Measurements from ENCODE around the gene GPR153. TPM values are rescaled to one million over a fixed set of nuclear protein-coding genes. Genes with fewer than 3 reads are reported as not detected.

The GPR153 gene
- polyA plus RNA-seq, 1 of the 3 experiments (the other 2 are of a cell fraction) = 6.6 TPM

DNA sequence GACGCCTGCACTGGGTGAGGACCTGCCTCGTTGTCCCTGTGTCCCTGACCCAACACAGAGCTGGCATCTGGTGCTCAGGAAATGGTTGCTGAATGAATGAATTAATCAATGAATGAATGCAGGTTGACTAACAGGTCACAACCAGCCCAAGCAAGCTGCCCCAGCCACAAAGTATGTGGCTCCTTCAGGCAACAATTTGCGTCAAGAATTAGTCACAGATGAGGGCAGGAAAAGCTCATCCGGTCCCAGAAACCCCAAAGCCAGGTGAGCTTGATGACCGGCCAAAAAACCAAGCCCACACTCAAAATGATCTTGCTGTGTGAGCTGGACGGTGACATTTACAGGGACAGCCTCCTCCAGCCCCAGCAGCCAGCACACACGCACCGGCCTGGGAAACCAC, 40.6 kb upstream of the GPR153 start:
- H3K4me1 ChIP-seq (ENCODE audit: control insufficient read depth in 1 of 2, insufficient read depth in 2 of 2, low read depth in 1 of 2, low read length in 1 of 2) = peaks cover 0 to 26% of the 10 kb centered on the region in 2 experiments; a peak in 1 of 4 replicates
- no peak overlapping the region for H3K9ac ChIP-seq
- no peaks in the 10 kb centered on the region for H3K9me3 ChIP-seq
- H3K79me2 ChIP-seq (ENCODE audit: insufficient read depth) = no peaks in the 10 kb centered on the region
- H3K9me2 ChIP-seq = no peaks in the 10 kb centered on the region
- H2AFZ ChIP-seq (ENCODE audit: low read depth) = no peak overlapping the region
- H3K27ac ChIP-seq (ENCODE audit: low read depth in 2 of 2, low read length in 1 of 2) = no peak overlapping the region
- ChIA-PET CTCF (interaction anchor here (0.6 to 1.7 kb wide), 4 partner anchors 42 to 282 kb away, joined by 3 to 6 read pairs (median 3); no protein-coding TSS in a partner anchor), POLR2A (no interaction called here)
- no peak overlapping the region for H3K4me3 ChIP-seq (ENCODE audit: low read depth in 2 of 2, low read length in 1 of 2)
- no peak for DNase-seq
- peaks cover 0 to 11% of the 10 kb centered on the region in 2 experiments for H3K36me3 ChIP-seq (replicated peaks in 1 of 2; ENCODE audit: control insufficient read depth in 1 of 2, insufficient read depth in 2 of 2, low read length in 1 of 2)
- WGBS (ENCODE audit: low lambda C conversion rate) = 94% methylated on average over 8 of the region's 8 CpGs
- H3K4me2 ChIP-seq = no peak overlapping the region
- no peaks in the 10 kb centered on the region for H4K20me1 ChIP-seq (ENCODE audit: insufficient read depth)
- TF ChIP-seq MEF2A (IDR thresholded peaks at IDR 0.05; ENCODE audit: borderline replicate concordance, low read depth) (no peak), SMC3 (IDR thresholded peaks at IDR 0.05; ENCODE audit: low read depth, low read length) (no peak), REST (IDR thresholded peaks at IDR 0.05; ENCODE audit: low read depth, low read length) (no peak)
- no peaks in the 10 kb centered on the region for H3F3A ChIP-seq (replicated peaks; ENCODE audit: insufficient read depth)
- no peaks in the 10 kb centered on the region for H3K27me3 ChIP-seq (ENCODE audit: insufficient read depth)

DNA sequence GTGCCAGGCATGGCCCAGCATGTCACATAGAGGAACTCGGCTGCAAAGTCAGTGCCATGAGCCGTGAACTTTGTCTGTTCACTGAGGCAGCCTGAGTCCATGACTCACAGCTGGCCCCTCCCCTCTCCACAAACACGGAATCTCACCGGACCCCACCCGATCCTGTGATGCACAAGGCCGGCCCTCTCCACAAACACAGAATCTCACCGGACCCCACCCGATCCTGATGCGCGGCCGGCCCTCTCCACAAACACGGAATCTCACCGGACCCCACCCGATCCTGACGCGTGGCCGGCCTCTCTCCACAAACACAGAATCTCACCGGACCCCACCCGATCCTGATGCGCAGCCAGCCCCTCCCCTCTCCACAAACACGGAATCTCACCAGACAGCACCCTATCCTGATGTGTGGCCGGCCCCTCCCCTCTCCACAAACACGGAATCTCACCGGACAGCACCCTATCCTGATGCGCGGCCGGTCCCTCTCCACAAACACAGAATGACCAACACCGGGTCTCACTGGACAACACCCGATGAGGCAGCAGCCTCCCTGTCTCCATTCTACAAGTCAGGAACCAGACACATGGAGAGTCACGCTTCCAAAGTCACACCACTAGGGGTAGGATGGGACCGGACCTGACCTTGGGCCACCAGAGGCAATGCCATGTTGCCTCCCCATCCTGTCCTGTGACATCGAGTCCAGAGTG, 39.6 kb upstream of the GPR153 start:
- Histone ChIP-seq H3K4me2 (no peak overlapping the region), H2AFZ (ENCODE audit: low read depth) (no peak overlapping the region), H3K4me3 (ENCODE audit: low read depth in 2 of 2, low read length in 1 of 2) (no peak overlapping the region), H3K9me2 (no peaks in the 10 kb centered on the region), H3K36me3 (replicated peaks in 1 of 2; ENCODE audit: control insufficient read depth in 1 of 2, insufficient read depth in 2 of 2, low read length in 1 of 2) (peaks cover 0 to 9% of the 10 kb centered on the region in 2 experiments), H4K20me1 (ENCODE audit: insufficient read depth) (no peaks in the 10 kb centered on the region), H3K4me1 (ENCODE audit: control insufficient read depth in 1 of 2, insufficient read depth in 2 of 2, low read depth in 1 of 2, low read length in 1 of 2) (peaks cover 0 to 26% of the 10 kb centered on the region in 2 experiments; a peak in 1 of 4 replicates), H3K27ac (ENCODE audit: low read depth in 2 of 2, low read length in 1 of 2) (no peak overlapping the region), H3F3A (replicated peaks; ENCODE audit: insufficient read depth) (no peaks in the 10 kb centered on the region), H3K27me3 (ENCODE audit: insufficient read depth) (no peaks in the 10 kb centered on the region), H3K79me2 (ENCODE audit: insufficient read depth) (no peaks in the 10 kb centered on the region), H3K9me3 (no peaks in the 10 kb centered on the region), H3K9ac (no peak overlapping the region)
- TF ChIP-seq REST (IDR thresholded peaks at IDR 0.05; ENCODE audit: low read depth, low read length) = no peak
- TF ChIP-seq GABPA (IDR thresholded peaks at IDR 0.05; ENCODE audit: low read depth) = no peak
- no peak for TF ChIP-seq POLR2AphosphoS5 (IDR thresholded peaks at IDR 0.05; ENCODE audit: low read depth, low read length)
- no peak for TF ChIP-seq RCOR1 (IDR thresholded peaks at IDR 0.05; ENCODE audit: low read length)
- TF ChIP-seq NFIC (IDR thresholded peaks at IDR 0.05; ENCODE audit: borderline replicate concordance) = no peak
- TF ChIP-seq, protein P1, sequence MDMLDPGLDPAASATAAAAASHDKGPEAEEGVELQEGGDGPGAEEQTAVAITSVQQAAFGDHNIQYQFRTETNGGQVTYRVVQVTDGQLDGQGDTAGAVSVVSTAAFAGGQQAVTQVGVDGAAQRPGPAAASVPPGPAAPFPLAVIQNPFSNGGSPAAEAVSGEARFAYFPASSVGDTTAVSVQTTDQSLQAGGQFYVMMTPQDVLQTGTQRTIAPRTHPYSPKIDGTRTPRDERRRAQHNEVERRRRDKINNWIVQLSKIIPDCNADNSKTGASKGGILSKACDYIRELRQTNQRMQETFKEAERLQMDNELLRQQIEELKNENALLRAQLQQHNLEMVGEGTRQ (IDR thresholded peaks at IDR 0.05; ENCODE audit: borderline replicate concordance, low read depth, low read length) = no peak
- TF ChIP-seq SMC3 (IDR thresholded peaks at IDR 0.05; ENCODE audit: low read depth, low read length) = no peak
- no peak for TF ChIP-seq TAF1 (IDR thresholded peaks at IDR 0.05; ENCODE audit: borderline replicate concordance, low read depth, low read length)
- no peak for TF ChIP-seq CTCF (IDR thresholded peaks at IDR 0.05)
- no peak for TF ChIP-seq RXRA (IDR thresholded peaks at IDR 0.05; ENCODE audit: borderline replicate concordance, low read depth)
- no peak for TF ChIP-seq ELF1 (IDR thresholded peaks at IDR 0.05)
- TF ChIP-seq MAX (IDR thresholded peaks at IDR 0.05; ENCODE audit: low read depth) = no peak
- no peak for TF ChIP-seq FOSL2 (IDR thresholded peaks at IDR 0.05; ENCODE audit: borderline replicate concordance, low read depth)
- no peak for TF ChIP-seq JUND (IDR thresholded peaks at IDR 0.05)
- WGBS (ENCODE audit: low lambda C conversion rate) = 95% methylated on average over 25 of the region's 32 CpGs
- DNase-seq = no peak
- POLR2A ChIA-PET = no interaction called here
- CTCF ChIA-PET = interaction anchor here (0.7 to 1.6 kb wide), 6 partner anchors 9 to 104 kb away, joined by 3 to 4 read pairs (median 4); no protein-coding TSS in a partner anchor

All from SK-N-SH (cell line).